ENCODE data around the gene KCNC2. TPM values are rescaled to one million over a fixed set of nuclear protein-coding genes. Genes with fewer than 3 reads are reported as not detected.

KCNC2 gene
- polyA plus RNA-seq, 2 donors: 0.04 TPM; not detected in 1

DNA sequence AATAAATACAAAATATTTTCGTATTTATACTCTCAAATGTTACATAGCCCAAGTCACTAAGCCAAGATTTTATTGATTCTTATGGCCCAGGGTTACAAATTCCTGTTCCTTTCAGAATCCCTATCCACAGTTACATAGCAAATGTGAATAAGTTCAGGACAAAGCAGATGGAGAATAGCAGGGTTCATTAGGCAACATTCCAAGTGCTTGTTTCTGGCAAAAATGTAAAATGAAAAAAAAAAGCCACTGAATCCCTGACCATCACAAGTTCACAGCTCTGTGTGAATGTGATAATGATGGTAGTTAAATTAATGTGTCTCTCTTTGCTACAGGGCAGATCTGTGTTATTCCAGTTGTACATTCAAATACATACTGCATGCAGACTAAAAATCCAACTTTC lies 74.6 kb downstream of the KCNC2 start:
- 44% methylated on average over 1 of the region's 1 CpG for WGBS, 2 donors
- H3K4me3 ChIP-seq (ENCODE audit: low read depth in 1 of 2, low read length in 2 of 2): no peak overlapping the region
- H3K27ac ChIP-seq (ENCODE audit: low read depth in 2 of 2, low read length in 1 of 2): no peak overlapping the region
- no peaks in the 10 kb centered on the region for H3K9me3 ChIP-seq (ENCODE audit: control insufficient read depth in 2 of 2, insufficient read depth in 1 of 2, low read depth in 1 of 2, low read length in 1 of 2)
- no peaks in the 10 kb centered on the region for H3K36me3 ChIP-seq (ENCODE audit: control insufficient read depth in 2 of 2, insufficient read depth in 2 of 2, low read length in 1 of 2)
- H3K27me3 ChIP-seq (ENCODE audit: control insufficient read depth in 1 of 2, insufficient read depth in 2 of 2, low read length in 2 of 2): no peaks in the 10 kb centered on the region
- no peaks in the 10 kb centered on the region for H3K4me1 ChIP-seq (ENCODE audit: control insufficient read depth in 2 of 2, insufficient read depth in 2 of 2, low read length in 1 of 2)

DNA sequence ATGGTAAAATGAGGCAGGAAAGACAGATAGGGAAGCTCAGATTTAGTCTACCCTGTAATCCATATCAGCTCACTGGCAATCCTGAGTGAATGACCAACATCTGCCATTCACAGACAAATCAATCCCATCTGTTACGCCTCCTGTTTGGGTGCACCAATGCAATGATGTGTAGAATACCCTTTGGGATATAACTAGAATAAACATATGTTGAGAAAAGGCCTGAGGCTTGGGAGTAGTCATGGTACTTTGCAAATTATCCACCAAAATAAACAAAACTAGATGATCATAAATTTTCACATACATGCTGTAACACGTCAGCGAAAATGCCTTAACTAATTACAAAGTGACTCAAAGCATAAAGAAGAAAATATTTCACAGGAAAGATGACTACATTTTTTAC lies 78.8 kb downstream of the KCNC2 start:
- Histone ChIP-seq H3K4me1 (ENCODE audit: control insufficient read depth in 2 of 2, insufficient read depth in 2 of 2, low read length in 1 of 2) (no peaks in the 10 kb centered on the region), H3K27ac (ENCODE audit: low read depth in 2 of 2, low read length in 1 of 2) (no peak overlapping the region), H3K36me3 (ENCODE audit: control insufficient read depth in 2 of 2, insufficient read depth in 2 of 2, low read length in 1 of 2) (no peaks in the 10 kb centered on the region), H3K4me3 (ENCODE audit: low read depth in 1 of 2, low read length in 2 of 2) (no peak overlapping the region), H3K27me3 (ENCODE audit: control insufficient read depth in 1 of 2, insufficient read depth in 2 of 2, low read length in 2 of 2) (no peaks in the 10 kb centered on the region), H3K9me3 (ENCODE audit: control insufficient read depth in 2 of 2, insufficient read depth in 1 of 2, low read depth in 1 of 2, low read length in 1 of 2) (peaks cover 0 to 2% of the 10 kb centered on the region in 2 donors)
- 58 to 64% methylated on average over 3 of the region's 3 CpGs for WGBS, 2 donors

DNA sequence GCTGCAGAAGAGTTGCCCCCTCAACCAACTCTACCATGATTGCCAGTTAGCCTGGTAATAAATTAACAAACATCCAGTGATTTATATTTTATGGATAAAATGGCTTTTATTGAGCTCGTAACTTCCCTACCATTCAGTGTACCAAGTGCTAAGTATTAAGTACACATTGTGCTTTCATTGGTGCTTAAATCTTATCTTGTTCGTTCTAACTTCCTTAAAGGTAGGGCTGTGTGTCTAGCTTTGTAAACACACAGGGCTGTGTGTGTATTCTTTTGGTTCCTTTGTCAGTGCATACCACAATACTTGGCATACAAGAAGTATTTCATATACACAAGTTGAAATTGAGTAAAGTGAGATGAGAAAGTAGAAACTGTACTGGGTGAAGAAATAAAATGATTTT lies 80.4 kb downstream of the KCNC2 start:
- no peaks in the 10 kb centered on the region for H3K36me3 ChIP-seq (ENCODE audit: control insufficient read depth in 2 of 2, insufficient read depth in 2 of 2, low read length in 1 of 2)
- no peak overlapping the region for H3K27ac ChIP-seq (ENCODE audit: low read depth in 2 of 2, low read length in 1 of 2)
- no peak overlapping the region for H3K4me3 ChIP-seq (ENCODE audit: low read depth in 1 of 2, low read length in 2 of 2)
- no peaks in the 10 kb centered on the region for H3K27me3 ChIP-seq (ENCODE audit: control insufficient read depth in 1 of 2, insufficient read depth in 2 of 2, low read length in 2 of 2)
- H3K4me1 ChIP-seq (ENCODE audit: control insufficient read depth in 2 of 2, insufficient read depth in 2 of 2, low read length in 1 of 2): no peaks in the 10 kb centered on the region
- peaks cover 0 to 2% of the 10 kb centered on the region in 2 donors for H3K9me3 ChIP-seq (ENCODE audit: control insufficient read depth in 2 of 2, insufficient read depth in 1 of 2, low read depth in 1 of 2, low read length in 1 of 2)
- 51 to 65% methylated on average over 2 of the region's 2 CpGs for WGBS, 2 donors

DNA sequence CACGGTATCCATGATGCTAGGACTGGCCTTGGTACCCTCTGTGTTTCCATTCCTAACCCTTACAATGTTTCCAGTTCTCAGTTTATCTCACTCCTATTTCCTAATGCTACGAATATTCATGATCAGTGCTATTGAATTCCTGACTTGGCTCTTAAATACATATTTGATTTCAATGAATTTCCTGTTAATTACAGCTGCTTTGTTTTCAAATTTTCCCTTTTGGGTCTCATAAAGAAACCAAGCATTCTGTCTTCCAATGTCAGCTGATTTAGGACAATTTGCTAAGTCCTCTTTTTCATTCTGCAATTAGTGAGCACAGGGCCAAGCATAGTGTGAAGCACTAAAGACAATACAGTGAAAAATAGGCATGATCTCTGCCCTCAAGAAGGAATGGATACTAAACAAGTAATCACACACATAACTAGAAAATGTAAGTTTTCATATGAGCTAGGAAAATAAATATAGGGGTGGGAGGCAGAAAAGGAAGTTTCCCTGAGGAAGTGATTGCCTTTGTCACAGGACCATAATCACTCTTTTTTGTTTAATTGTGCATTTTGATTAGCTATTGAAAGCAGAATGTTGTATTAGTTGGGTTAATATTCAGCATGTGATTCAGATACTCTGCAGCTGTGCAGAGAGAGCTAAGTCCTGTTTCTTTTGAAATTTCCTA lies 88.5 kb downstream of the KCNC2 start:
- Histone ChIP-seq H3K36me3 (ENCODE audit: control insufficient read depth in 2 of 2, insufficient read depth in 2 of 2, low read length in 1 of 2) (no peaks in the 10 kb centered on the region), H3K27ac (ENCODE audit: low read depth in 2 of 2, low read length in 1 of 2) (no peak overlapping the region), H3K9me3 (ENCODE audit: control insufficient read depth in 2 of 2, insufficient read depth in 1 of 2, low read depth in 1 of 2, low read length in 1 of 2) (no peaks in the 10 kb centered on the region), H3K4me1 (ENCODE audit: control insufficient read depth in 2 of 2, insufficient read depth in 2 of 2, low read length in 1 of 2) (no peaks in the 10 kb centered on the region), H3K4me3 (ENCODE audit: low read depth in 1 of 2, low read length in 2 of 2) (no peak overlapping the region), H3K27me3 (ENCODE audit: control insufficient read depth in 1 of 2, insufficient read depth in 2 of 2, low read length in 2 of 2) (no peaks in the 10 kb centered on the region)
- WGBS, 2 donors: 61 to 62% methylated on average over 2 of the region's 2 CpGs

DNA sequence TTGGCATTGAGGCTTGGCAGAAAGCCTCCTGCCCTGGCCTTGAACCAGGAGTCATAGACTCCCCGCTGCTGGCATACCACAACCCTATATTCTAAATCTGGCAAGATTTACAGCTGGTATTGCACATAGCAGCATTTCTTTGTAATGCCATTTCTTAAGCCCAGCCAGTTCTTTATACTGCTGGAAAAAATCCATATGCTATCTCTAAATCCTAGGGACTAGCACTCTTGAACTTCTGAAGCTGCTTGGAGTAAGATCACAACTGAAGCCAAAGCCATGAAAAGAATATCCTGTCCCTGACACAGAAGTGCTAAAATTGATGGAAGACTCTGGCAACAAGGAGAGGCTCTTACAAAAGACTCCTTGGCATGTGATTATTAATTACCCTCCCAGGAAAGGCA lies 89.3 kb downstream of the KCNC2 start:
- Histone ChIP-seq H3K27ac (ENCODE audit: low read depth in 2 of 2, low read length in 1 of 2) (no peak overlapping the region), H3K4me3 (ENCODE audit: low read depth in 1 of 2, low read length in 2 of 2) (no peak overlapping the region), H3K9me3 (ENCODE audit: control insufficient read depth in 2 of 2, insufficient read depth in 1 of 2, low read depth in 1 of 2, low read length in 1 of 2) (no peaks in the 10 kb centered on the region), H3K4me1 (ENCODE audit: control insufficient read depth in 2 of 2, insufficient read depth in 2 of 2, low read length in 1 of 2) (no peaks in the 10 kb centered on the region), H3K36me3 (ENCODE audit: control insufficient read depth in 2 of 2, insufficient read depth in 2 of 2, low read length in 1 of 2) (no peaks in the 10 kb centered on the region), H3K27me3 (ENCODE audit: control insufficient read depth in 1 of 2, insufficient read depth in 2 of 2, low read length in 2 of 2) (no peaks in the 10 kb centered on the region)
- WGBS, 2 donors: 24 to 43% methylated on average over 1 of the region's 1 CpG

DNA sequence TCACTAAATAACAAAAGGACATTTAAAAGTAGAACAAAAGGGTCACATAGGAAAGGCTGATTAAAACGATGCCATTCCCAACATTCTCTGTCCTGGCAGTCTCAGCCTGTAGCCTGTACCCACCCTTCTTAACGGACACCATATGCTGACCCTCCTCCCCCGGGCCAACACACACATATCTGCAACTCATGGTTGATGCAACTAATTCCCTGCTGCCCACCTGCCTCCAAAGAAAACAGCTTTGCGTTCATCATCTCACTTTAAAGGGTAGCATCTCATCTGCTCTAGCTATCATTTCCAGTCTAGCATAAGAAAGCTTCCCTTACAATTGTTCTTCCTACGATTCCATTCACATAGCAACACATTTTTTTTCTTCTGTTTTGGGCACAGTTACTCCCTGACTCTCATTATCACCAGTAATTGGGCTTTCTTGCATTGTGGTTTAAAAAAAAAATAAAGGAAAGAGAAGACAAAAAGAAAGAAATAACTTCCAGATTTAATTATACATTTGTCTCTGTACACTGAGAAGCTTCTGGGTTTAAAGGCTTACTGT lies 92.9 kb downstream of the KCNC2 start:
- H3K27me3 ChIP-seq (ENCODE audit: control insufficient read depth in 1 of 2, insufficient read depth in 2 of 2, low read length in 2 of 2): no peaks in the 10 kb centered on the region
- WGBS, 2 donors: 72 to 77% methylated on average over 5 of the region's 5 CpGs
- H3K36me3 ChIP-seq (ENCODE audit: control insufficient read depth in 2 of 2, insufficient read depth in 2 of 2, low read length in 1 of 2): no peaks in the 10 kb centered on the region
- H3K9me3 ChIP-seq (ENCODE audit: control insufficient read depth in 2 of 2, insufficient read depth in 1 of 2, low read depth in 1 of 2, low read length in 1 of 2): no peaks in the 10 kb centered on the region
- H3K4me1 ChIP-seq (ENCODE audit: control insufficient read depth in 2 of 2, insufficient read depth in 2 of 2, low read length in 1 of 2): no peaks in the 10 kb centered on the region
- no peak overlapping the region for H3K4me3 ChIP-seq (ENCODE audit: low read depth in 1 of 2, low read length in 2 of 2)
- no peak overlapping the region for H3K27ac ChIP-seq (ENCODE audit: low read depth in 2 of 2, low read length in 1 of 2)

DNA sequence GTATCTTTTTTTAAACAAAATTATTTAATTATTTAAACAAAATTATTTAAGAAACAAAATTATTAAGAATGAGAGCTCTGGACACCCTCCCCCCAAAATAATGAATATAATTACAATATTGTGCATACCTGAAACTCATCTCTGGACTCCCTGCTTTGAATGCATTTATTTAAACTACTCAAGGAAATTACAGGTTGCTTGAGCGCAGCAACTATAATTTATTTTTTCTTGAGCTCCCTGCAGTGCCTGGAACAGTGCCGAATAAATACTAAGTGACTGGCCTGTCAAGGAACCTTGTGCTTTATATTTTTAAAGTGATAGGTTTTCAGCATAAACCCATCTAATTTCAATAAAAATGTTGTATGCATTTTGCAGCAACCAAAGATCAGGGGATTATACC lies 93.9 kb downstream of the KCNC2 start:
- H3K4me1 ChIP-seq (ENCODE audit: control insufficient read depth in 2 of 2, insufficient read depth in 2 of 2, low read length in 1 of 2): no peaks in the 10 kb centered on the region
- no peaks in the 10 kb centered on the region for H3K36me3 ChIP-seq (ENCODE audit: control insufficient read depth in 2 of 2, insufficient read depth in 2 of 2, low read length in 1 of 2)
- WGBS, 2 donors: 92 to 94% methylated on average over 2 of the region's 2 CpGs
- H3K9me3 ChIP-seq (ENCODE audit: control insufficient read depth in 2 of 2, insufficient read depth in 1 of 2, low read depth in 1 of 2, low read length in 1 of 2): no peaks in the 10 kb centered on the region
- H3K27ac ChIP-seq (ENCODE audit: low read depth in 2 of 2, low read length in 1 of 2): no peak overlapping the region
- H3K4me3 ChIP-seq (ENCODE audit: low read depth in 1 of 2, low read length in 2 of 2): no peak overlapping the region
- no peaks in the 10 kb centered on the region for H3K27me3 ChIP-seq (ENCODE audit: control insufficient read depth in 1 of 2, insufficient read depth in 2 of 2, low read length in 2 of 2)

DNA sequence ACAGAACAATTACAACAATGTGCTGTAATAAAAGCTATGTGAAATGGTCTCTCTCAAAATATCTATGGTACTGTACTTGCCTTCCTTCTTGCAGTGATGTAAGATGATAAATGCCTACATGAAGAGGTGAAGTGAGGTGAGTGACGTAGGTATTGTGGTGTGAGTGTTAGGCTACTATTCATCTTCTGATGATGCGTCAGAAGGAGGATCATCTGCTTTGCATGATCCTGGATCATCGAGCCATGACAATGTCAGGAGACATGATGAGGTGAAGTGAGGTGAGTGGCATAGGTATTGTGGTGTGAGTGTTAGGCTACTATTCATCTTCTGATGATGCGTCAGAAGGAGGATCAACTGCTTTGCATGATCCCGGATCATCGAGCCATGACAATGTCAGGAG lies 105.8 kb downstream of the KCNC2 start:
- WGBS, 2 donors: 90 to 93% methylated on average over 6 of the region's 6 CpGs
- Histone ChIP-seq H3K4me1 (ENCODE audit: control insufficient read depth in 2 of 2, insufficient read depth in 2 of 2, low read length in 1 of 2) (no peaks in the 10 kb centered on the region), H3K27me3 (ENCODE audit: control insufficient read depth in 1 of 2, insufficient read depth in 2 of 2, low read length in 2 of 2) (no peaks in the 10 kb centered on the region), H3K27ac (ENCODE audit: low read depth in 2 of 2, low read length in 1 of 2) (no peak overlapping the region), H3K36me3 (ENCODE audit: control insufficient read depth in 2 of 2, insufficient read depth in 2 of 2, low read length in 1 of 2) (no peaks in the 10 kb centered on the region), H3K4me3 (ENCODE audit: low read depth in 1 of 2, low read length in 2 of 2) (no peak overlapping the region), H3K9me3 (ENCODE audit: control insufficient read depth in 2 of 2, insufficient read depth in 1 of 2, low read depth in 1 of 2, low read length in 1 of 2) (no peaks in the 10 kb centered on the region)

DNA sequence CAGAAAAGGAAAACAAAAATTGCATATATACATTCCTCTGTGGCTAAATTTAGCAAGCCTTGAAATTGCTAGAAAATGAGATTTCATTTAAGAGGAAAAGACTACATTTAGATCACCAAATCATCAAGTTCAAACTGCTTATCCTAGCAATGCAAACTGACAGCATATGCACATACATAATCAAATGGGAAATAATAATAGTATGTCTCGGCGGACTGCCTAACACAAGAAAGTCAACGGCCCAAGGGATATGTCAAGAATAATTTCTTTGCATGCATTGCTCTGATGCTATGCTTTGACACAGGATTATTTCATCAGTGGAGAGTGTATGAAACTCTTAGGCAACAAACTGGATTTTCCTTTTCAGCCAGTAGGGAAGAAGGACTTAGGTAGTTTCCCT lies 107.9 kb downstream of the KCNC2 start:
- H3K27ac ChIP-seq (ENCODE audit: low read depth in 2 of 2, low read length in 1 of 2): no peak overlapping the region
- no peaks in the 10 kb centered on the region for H3K27me3 ChIP-seq (ENCODE audit: control insufficient read depth in 1 of 2, insufficient read depth in 2 of 2, low read length in 2 of 2)
- H3K36me3 ChIP-seq (ENCODE audit: control insufficient read depth in 2 of 2, insufficient read depth in 2 of 2, low read length in 1 of 2): no peaks in the 10 kb centered on the region
- H3K9me3 ChIP-seq (ENCODE audit: control insufficient read depth in 2 of 2, insufficient read depth in 1 of 2, low read depth in 1 of 2, low read length in 1 of 2): no peaks in the 10 kb centered on the region
- 80% methylated on average over 3 of the region's 3 CpGs for WGBS, 2 donors
- H3K4me3 ChIP-seq (ENCODE audit: low read depth in 1 of 2, low read length in 2 of 2): no peak overlapping the region
- no peaks in the 10 kb centered on the region for H3K4me1 ChIP-seq (ENCODE audit: control insufficient read depth in 2 of 2, insufficient read depth in 2 of 2, low read length in 1 of 2)

DNA sequence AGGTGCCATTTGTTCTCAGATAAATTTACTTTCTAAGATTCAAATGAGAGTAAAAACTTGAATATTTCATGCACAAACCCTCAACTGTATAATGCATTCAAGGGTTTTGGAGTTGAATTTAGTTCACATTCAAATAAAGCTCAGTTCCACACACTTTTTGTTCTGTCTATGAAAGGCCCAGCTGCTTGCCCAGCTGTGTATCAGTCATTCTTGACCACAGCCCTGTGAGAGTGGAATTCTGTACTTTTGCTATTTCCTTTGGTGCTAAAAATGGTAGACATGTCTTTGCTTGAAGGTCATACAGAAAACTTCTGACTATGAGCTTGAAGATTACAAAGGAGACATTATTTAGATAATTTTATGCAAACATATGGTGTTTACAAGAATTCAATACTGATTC lies 110.4 kb downstream of the KCNC2 start:
- H3K27ac ChIP-seq (ENCODE audit: low read depth in 2 of 2, low read length in 1 of 2): no peak overlapping the region
- H3K36me3 ChIP-seq (ENCODE audit: control insufficient read depth in 2 of 2, insufficient read depth in 2 of 2, low read length in 1 of 2): no peaks in the 10 kb centered on the region
- no peaks in the 10 kb centered on the region for H3K4me1 ChIP-seq (ENCODE audit: control insufficient read depth in 2 of 2, insufficient read depth in 2 of 2, low read length in 1 of 2)
- H3K4me3 ChIP-seq (ENCODE audit: low read depth in 1 of 2, low read length in 2 of 2): no peak overlapping the region
- no peaks in the 10 kb centered on the region for H3K9me3 ChIP-seq (ENCODE audit: control insufficient read depth in 2 of 2, insufficient read depth in 1 of 2, low read depth in 1 of 2, low read length in 1 of 2)
- H3K27me3 ChIP-seq (ENCODE audit: control insufficient read depth in 1 of 2, insufficient read depth in 2 of 2, low read length in 2 of 2): no peaks in the 10 kb centered on the region
